GM21717 (cell line): Measurements from ENCODE around the gene FGF21.
"Not testable (repeated sequence)": the region's sequence is repeated elsewhere in the genome, so short reads cannot be mapped to it uniquely, and the experiment has no call there.

Experiments
- ATAC-seq: cut with Tn5 transposase; IDR thresholded peaks from one replicate; pipeline ENCODE4 v1.9.1; 2021; ENCODE audit warnings: mild to moderate bottlenecking, moderate library complexity; ENCODE audit not compliant: unreplicated experiment

Gene FGF21

GRCh38 chr19:48786422-48786821 is 31.1 kb downstream of the FGF21 start:
- ATAC-seq = not testable (repeated sequence)

- not testable (repeated sequence) for ATAC-seq
These were observed 32.0 kb downstream of the FGF21 start for GRCh38 chr19:48787331-48787730.

GRCh38 chr19:48793271-48793670 is 37.9 kb downstream of the FGF21 start:
- ATAC-seq = no peak

GRCh38 chr19:48794291-48794690 is 39.0 kb downstream of the FGF21 start:
- no peak for ATAC-seq

GRCh38 chr19:48795055-48795684 is 39.8 kb downstream of the FGF21 start:
- peak; percentile 67 for ATAC-seq

GRCh38 chr19:48795685-48796070 is 40.4 kb downstream of the FGF21 start:
- ATAC-seq = no peak

GRCh38 chr19:48796298-48797083 is 41.2 kb downstream of the FGF21 start:
- ATAC-seq = no peak

- ATAC-seq = no peak
These were observed 41.8 kb downstream of the FGF21 start for GRCh38 chr19:48797103-48797502.

GRCh38 chr19:48798937-48799336 is 43.6 kb downstream of the FGF21 start:
- no peak for ATAC-seq

- ATAC-seq = no peak
These were observed 44.3 kb downstream of the FGF21 start for GRCh38 chr19:48799358-48800300.

GRCh38 chr19:48802623-48803022 is 47.3 kb downstream of the FGF21 start:
- ATAC-seq = no peak

GRCh38 chr19:48804496-48804895 is 49.2 kb downstream of the FGF21 start:
- no peak for ATAC-seq

GRCh38 chr19:48805452-48805851 is 50.1 kb downstream of the FGF21 start:
- ATAC-seq = no peak

GRCh38 chr19:48806518-48806817 is 51.1 kb downstream of the FGF21 start:
- ATAC-seq = no peak

- ATAC-seq = no peak
These were observed 51.7 kb downstream of the FGF21 start for GRCh38 chr19:48806818-48807589.

GRCh38 chr19:48807590-48808308 is 52.4 kb downstream of the FGF21 start:
- no peak for ATAC-seq
